HT1080 (cell line): ENCODE data around the gene ITGB2. TPM values are rescaled to one million over a fixed set of nuclear protein-coding genes. Genes with fewer than 3 reads are reported as not detected.

ENCODE experiments used
- total RNA-seq: library from RNA; depleted of rRNA; stranded (reverse); fragments of >200 nt; shearing (Covaris generic); gene quantifications from 2 replicates; pipeline ENCODE4 v1.2.3, GENCODE V29; 2014; rRNA removed

ITGB2 gene
- total RNA-seq, 1 experiment from 2014 or later = 1.8 TPM

Other genes with a start within 250 kb of the ITGB2 start
- gene KRTAP12-1, start 238.7 kb downstream of the ITGB2 start, total RNA-seq = not detected in 2 replicates
- not detected in 2 replicates for gene KRTAP10-12, start 223.7 kb downstream of the ITGB2 start, total RNA-seq
- not detected in 2 replicates for gene TSPEAR, start 209.3 kb downstream of the ITGB2 start, total RNA-seq
- 73.1 and 77.6 TPM in 2 replicates for gene UBE2G2, start 119.1 kb downstream of the ITGB2 start, total RNA-seq
- gene SUMO3, start 102.8 kb downstream of the ITGB2 start, total RNA-seq = 130 and 154 TPM in 2 replicates
- 377 and 408 TPM in 2 replicates for gene PTTG1IP, start 47.2 kb downstream of the ITGB2 start, total RNA-seq
- gene SLX9, start 19.1 kb upstream of the ITGB2 start, total RNA-seq = 26.3 and 31.2 TPM in 2 replicates
- gene ADARB1, start 153.7 kb upstream of the ITGB2 start, total RNA-seq = 20.6 and 22.4 TPM in 2 replicates